ENCODE results near the gene ITGA2B. TPM values are rescaled to one million over a fixed set of nuclear protein-coding genes. Genes with fewer than 3 reads are reported as not detected.

Gene ITGA2B
- total and polyA plus RNA-seq, 10 of the 15 experiments (the other 5 are each of a cell fraction or from before 2014, with no cell fraction given) = 0.04 to 0.51 (median 0.21) TPM; not detected in 1

- Histone ChIP-seq H3K27ac (ENCODE audit: control insufficient read depth, insufficient read depth) (no peak overlapping the region), H2AFZ (ENCODE audit: control insufficient read depth, low read depth, low read length) (no peak overlapping the region), H3K4me2 (ENCODE audit: control insufficient read depth, insufficient read depth) (no peak overlapping the region), H3K4me3 (no peak overlapping the region), H3K36me3 (ENCODE audit: control insufficient read depth in 2 of 2, insufficient read depth in 2 of 2, low read length in 1 of 2) (peaks cover 2 to 16% of the 10 kb centered on the region in 2 experiments), H3K9me3 (replicated peaks; ENCODE audit: control insufficient read depth, insufficient read depth, low read length) (no peaks in the 10 kb centered on the region), H3K9ac (ENCODE audit: control insufficient read depth, insufficient read depth, low read length) (no peak overlapping the region), H4K20me1 (ENCODE audit: control insufficient read depth, insufficient read depth) (no peaks in the 10 kb centered on the region), H3K4me1 (ENCODE audit: control insufficient read depth, insufficient read depth, low read length) (no peaks in the 10 kb centered on the region), H3K79me2 (ENCODE audit: control insufficient read depth, insufficient read depth, low read length) (no peaks in the 10 kb centered on the region), H3K27me3 (replicated peaks in 1 of 2; ENCODE audit: control insufficient read depth in 2 of 2, insufficient read depth in 2 of 2, low read length in 1 of 2) (no peaks in the 10 kb centered on the region)
- ChIA-PET CTCF (interaction anchor here (1.1 to 1.5 kb wide), 2 partner anchors 10 to 101 kb away, joined by 3 to 4 read pairs; no protein-coding TSS in a partner anchor), SMC1A (ENCODE audit: uncharacterized antibody, unreplicated experiment) (interaction anchor here (0.6 kb wide), 1 partner anchor 91 kb away, joined by 3 read pairs; no protein-coding TSS in a partner anchor), RAD21 (ENCODE audit: unreplicated experiment) (interaction anchor here (0.8 kb wide), 1 partner anchor 91 kb away, joined by 3 read pairs; no protein-coding TSS in a partner anchor), POLR2A (interaction anchor here (0.6 to 1.1 kb wide), 2 partner anchors 13 to 30 kb away, joined by 3 to 4 read pairs; no protein-coding TSS in a partner anchor)
- ATAC-seq (no peak), DNase-seq (ENCODE audit: low read depth, low spot score) (no peak), FAIRE-seq (no peak)
- no TSS peak for BruUV-seq (replicated peaks)
- in situ Hi-C loops (cut with MboI) = no loop called here
- TF ChIP-seq SUPT20H (IDR thresholded peaks at IDR 0.05; ENCODE audit: borderline replicate concordance, control insufficient read depth, low read depth, low read length) (no peak), LARP7 (IDR thresholded peaks at IDR 0.05) (no peak), ZBTB33 (IDR thresholded peaks at IDR 0.05) (no peak), BACH1 (IDR thresholded peaks at IDR 0.05; ENCODE audit: borderline replicate concordance) (no peak), SMAD1 (IDR thresholded peaks at IDR 0.05; ENCODE audit: low read depth, partially characterized antibody) (no peak), CBX5 (IDR thresholded peaks at IDR 0.05; ENCODE audit: low read depth) (no peak), HDAC6 (IDR thresholded peaks at IDR 0.05; ENCODE audit: unreplicated experiment) (no peak)
- WGBS (ENCODE audit: insufficient coverage, insufficient replicate concordance, low lambda C conversion rate, missing lambda C conversion rate) = 89% methylated on average over 9 of the region's 9 CpGs
- intact Hi-C loops (cut with micrococcal nuclease; ENCODE audit: unreplicated experiment) = no loop called here
Measured at GRCh38 chr17:44432254-44433157, 43.1 kb upstream of the ITGA2B start.

Data from GM12878 (cell line).